Adrenal gland (tissue), 12 donors: ENCODE data around the gene GRAMD1A. TPM values are rescaled to one million over a fixed set of nuclear protein-coding genes. Genes with fewer than 3 reads are reported as not detected.
"Not testable (repeated sequence)": the region's sequence is repeated elsewhere in the genome, so short reads cannot be mapped to it uniquely, and the experiment has no call there.

Experiments
- DNase-seq, 7 donors: peaks; one replicate each; pipeline ENCODE4 v3.0.0-alpha.2; 2019 to 2020
- H3K27ac ChIP-seq, 5 donors: fragments of 200-600 bp; sonication (generic) in 4 of 5; 1 replicate in 3 of 5; 2 replicates in 2 of 5; pipeline versions ENCODE4 v1.5.1 to v1.8.0; 2016 to 2020; ENCODE audit warnings: mild to moderate bottlenecking in 1 of 5
- H3K27me3 ChIP-seq: fragments of 200-600 bp; 2 replicates; pipeline ENCODE4 v1.8.0; 2021
- H3K36me3 ChIP-seq, 2 donors: fragments of 200-600 bp; replicated peaks in 1 of 2; 1 replicate in 1 of 2; 2 replicates in 1 of 2; pipeline versions ENCODE4 v1.5.1 to v1.8.0; 2018 to 2022
- H3K4me1 ChIP-seq, 2 donors: fragments of 200-600 bp; replicated peaks in 1 of 2; 1 replicate in 1 of 2; 2 replicates in 1 of 2; pipeline versions ENCODE4 v1.5.1 to v1.8.0; 2018 to 2021
- H3K4me3 ChIP-seq, 4 donors: fragments of 200-600 bp; sonication (generic) in 3 of 4; one replicate each; pipeline ENCODE4 v1.5.1; 2016 to 2018
- H3K9me3 ChIP-seq, 3 donors: fragments of 200-600 bp; sonication (generic) in 1 of 3; replicated peaks in 1 of 3; 1 replicate in 2 of 3; 2 replicates in 1 of 3; pipeline versions ENCODE4 v1.5.1 to v1.8.0; 2016 to 2021
- CTCF ChIP-seq, 6 experiments: fragments of 450-650 bp in 4 of 6; fragments of 200-600 bp in 2 of 6; sonication (generic) in 1 of 6; IDR thresholded peaks; 1 replicate in 5 of 6; 2 replicates in 1 of 6; pipeline versions ENCODE4 v1.5.1 to v1.8.0; 2016 to 2021; ENCODE audit warnings: antibody characterized with exemption in 6 of 6, mild to moderate bottlenecking in 2 of 6, moderate library complexity in 1 of 6
- POLR2A ChIP-seq, 2 donors: fragments of 450-650 bp; IDR thresholded peaks; one replicate each; pipeline ENCODE4 v1.6.1; 2017; ENCODE audit warnings: antibody characterized with exemption in 2 of 2, mild to moderate bottlenecking in 2 of 2, moderate library complexity in 1 of 2
- WGBS, 4 donors: extraction: QIAGEN DNeasy Blood & Tissue Kit in 2 of 4; methylation state at CpG; one replicate each; pipeline versions ENCODE4 v1.1.5 to v1.1.7; 2013 to 2017; 5-methylcytosine and 5-hydroxymethylcytosine counted together
- intact Hi-C, 2 donors: fragments of 100-400 bp; cut with DNase I; formaldehyde crosslinking; loops; one replicate each; pipeline versions ENCODE4 v1.14.1 to v1.15.0; 2022 to 2023
- polyA plus RNA-seq, 3 donors: library from polyadenylated mRNA; stranded (reverse); fragments of 200-250 nt in 2 of 3; fragments of 350-450 nt in 1 of 3; fragmentation: Illumina TruSeq in 1 of 3; extraction: RNeasy Lipid Tissue Mini Kit (QIAGEN cat#74804) in 1 of 3; gene quantifications; one replicate each; pipeline ENCODE4 v1.2.3, GENCODE V29; 2013 to 2014
- total RNA-seq, 9 donors: library from RNA; depleted of rRNA in 4 of 9; stranded (reverse); fragments of >200 nt in 4 of 9; fragments of 120-200 nt in 1 of 9; fragmentation: NEBNext Ultra II Directional in 1 of 9; extraction: Animal tissue kit (Norgen Biotek cat#: 25700) in 1 of 9; gene quantifications; one replicate each; pipeline versions ENCODE4 v1.1.0 to v1.2.4, GENCODE V29; 2013 to 2023
- donor health status: healthy with polysubstance abuse.
- donor health status: Bipolar disorder and iron deficiency.
- donor health status: DM: yes; HTN: yes; CAD: no.
- donor health status: DM: no; HTN: no; CAD: no.
- donor health status: DM: no; HTN: no; CAD: no.
- donor health status: DM: yes; HTN: yes; CAD: no.

GRAMD1A gene
- total and polyA plus RNA-seq, 12 donors: 31.2 to 125 (median 77.2) TPM

GRCh38 chr19:35011737-35012682, 11.9 kb downstream of the GRAMD1A start:
- Histone ChIP-seq H3K4me3 (no peak overlapping the region), H3K36me3 (peaks cover 0 to 63% of the 10 kb centered on the region in 2 donors), H3K9me3 (no peaks in the 10 kb centered on the region), H3K4me1 (peaks cover 20 to 36% of the 10 kb centered on the region in 2 donors), H3K27me3 (no peaks in the 10 kb centered on the region), H3K27ac (no peak overlapping the region)
- DNase-seq: no peak
- 44 to 82% (median 74%) methylated on average over 5 to 18 of the region's 18 CpGs for WGBS, 4 donors
- intact Hi-C loops: loop anchor here (2.0 to 5.0 kb wide), 2 partner anchors 35 to 40 kb away; no protein-coding TSS in a partner anchor
- no peak for TF ChIP-seq CTCF (IDR thresholded peaks at IDR 0.05)

- TF ChIP-seq CTCF (IDR thresholded peaks at IDR 0.05): peak; percentile 91 to 99 (median 98)
- no peak for TF ChIP-seq POLR2A (IDR thresholded peaks at IDR 0.05)
- H3K27ac ChIP-seq: peak overlapping the region in 2 of 5 donors; percentile 42 to 55
Measured at GRCh38 chr19:35013041-35013819, 13.1 kb downstream of the GRAMD1A start.

DNA sequence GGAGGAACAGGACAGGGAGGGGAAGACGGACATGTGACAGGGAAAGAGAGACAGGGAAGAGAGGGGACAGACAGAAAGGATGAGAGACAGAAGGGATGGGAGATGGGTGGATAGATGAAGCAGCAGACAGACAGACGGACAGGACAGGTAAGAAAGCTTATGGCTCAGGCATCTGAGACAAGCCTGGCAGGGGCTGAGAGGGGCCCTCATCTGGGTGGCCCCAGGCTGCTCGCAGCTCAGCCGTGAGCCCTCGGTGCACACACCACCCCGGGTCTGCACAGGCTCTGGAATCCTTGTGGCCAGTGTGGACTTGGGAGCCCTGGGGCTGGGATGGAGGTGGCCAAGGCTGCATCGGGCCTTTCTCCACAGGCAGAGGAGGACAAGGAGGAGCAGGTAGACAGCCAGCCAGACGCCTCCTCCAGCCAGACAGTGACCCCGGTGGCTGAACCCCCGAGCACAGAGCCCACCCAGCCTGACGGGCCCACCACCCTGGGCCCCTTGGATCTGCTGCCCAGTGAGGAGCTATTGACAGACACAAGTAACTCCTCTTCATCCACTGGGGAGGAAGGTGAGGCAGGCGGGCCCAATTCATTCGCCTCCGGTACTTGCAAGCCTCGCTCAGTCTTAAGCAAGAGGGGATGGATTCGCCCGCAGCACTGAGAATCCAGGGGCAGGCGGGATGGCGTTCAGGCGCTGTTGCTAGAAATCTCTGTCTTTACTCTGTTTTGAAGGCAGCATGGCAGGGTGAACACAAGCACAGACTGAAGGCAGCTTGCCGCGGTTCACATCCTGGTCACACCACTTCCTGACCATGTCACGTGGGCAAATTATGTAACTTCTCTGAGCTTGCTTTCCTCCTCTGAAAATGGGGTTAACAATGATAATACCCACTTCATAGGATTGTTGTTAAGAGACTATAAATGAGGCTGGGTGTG, 14.0 kb downstream of the GRAMD1A start:
- no peak for DNase-seq
- H3K4me3 ChIP-seq: no peak overlapping the region
- no peaks in the 10 kb centered on the region for H3K9me3 ChIP-seq
- H3K27ac ChIP-seq: peak overlapping the region in 2 of 5 donors; percentile 42 to 55
- intact Hi-C loops: loop anchor here in 1 of 2 donors (5.0 kb wide), 1 partner anchor 42 kb away; no protein-coding TSS in a partner anchor
- no peaks in the 10 kb centered on the region for H3K27me3 ChIP-seq
- peaks cover 0 to 83% of the 10 kb centered on the region in 2 donors for H3K36me3 ChIP-seq
- TF ChIP-seq POLR2A (IDR thresholded peaks at IDR 0.05) (no peak), CTCF (IDR thresholded peaks at IDR 0.05) (no peak)
- H3K4me1 ChIP-seq: peaks cover 4 to 19% of the 10 kb centered on the region in 2 donors
- 74 to 80% (median 76%) methylated on average over 18 to 23 of the region's 23 CpGs for WGBS, 4 donors

More at GRCh38 chr19:35013041-35013819, 13.1 kb downstream of the GRAMD1A start:
- peaks cover 0 to 74% of the 10 kb centered on the region in 2 donors for H3K36me3 ChIP-seq
- WGBS, 4 donors: 49 to 66% (median 52%) methylated on average over 27 to 32 of the region's 32 CpGs
- H3K4me1 ChIP-seq: peaks cover 13 to 27% of the 10 kb centered on the region in 2 donors
- intact Hi-C loops: loop anchor here in 1 of 2 donors (5.0 kb wide), 1 partner anchor 41 kb away; no protein-coding TSS in a partner anchor
- DNase-seq: peak; percentile 67 to 88 (median 75)
- no peak overlapping the region for H3K4me3 ChIP-seq
- no peaks in the 10 kb centered on the region for H3K9me3 ChIP-seq
- H3K27me3 ChIP-seq: no peaks in the 10 kb centered on the region

GRCh38 chr19:35014774-35015173, 14.7 kb downstream of the GRAMD1A start:
- 83 to 90% (median 88%) methylated on average over 4 of the region's 4 CpGs for WGBS, 4 donors
- intact Hi-C loops: loop anchor here in 1 of 2 donors (5.0 kb wide), 1 partner anchor 42 kb away; no protein-coding TSS in a partner anchor
- H3K4me3 ChIP-seq, H3K27me3 ChIP-seq, H3K9me3 ChIP-seq, DNase-seq: not testable (repeated sequence)
- Histone ChIP-seq H3K36me3 (peaks cover 0 to 85% of the 10 kb centered on the region in 2 donors), H3K4me1 (peaks cover 0 to 14% of the 10 kb centered on the region in 2 donors), H3K27ac (peak overlapping the region in 2 of 5 donors; percentile 2 to 55)
